B cell (primary cell): ENCODE measurements around the gene SPACA6.

Experiments
- CTCF ChIP-seq: fragments of 200-600 bp; IDR thresholded peaks from one replicate; pipeline ENCODE4 v1.8.0; 2022; ENCODE audit warnings: antibody characterized with exemption, mild to moderate bottlenecking
- EZH2 ChIP-seq: IDR thresholded peaks from 2 replicates; pipeline ENCODE4 v1.6.1; 2012; ENCODE audit warnings: borderline replicate concordance, low read depth, mild to moderate bottlenecking, moderate library complexity, low read length; ENCODE audit not compliant: insufficient read depth, poor library complexity, severe bottlenecking

- no peak for TF ChIP-seq CTCF
- TF ChIP-seq EZH2 = no peak
Observed at GRCh38 chr19:51750400-51751094, 57.4 kb downstream of the SPACA6 start.
